Hematopoietic multipotent progenitor cell treated with erythropoietin and hydrocortisone succinate and interleukin-3 and kit ligand, for 15 days (in vitro differentiated cells): ENCODE results near the gene IQCN.

ENCODE experiments used
- DNase-seq: peaks from one replicate; pipeline ENCODE4 v3.0.0-alpha.2; 2015; ENCODE audit warnings: low spot score

The IQCN gene

GRCh38 chr19:18304458-18305310, 30.4 kb upstream of the IQCN start:
- peak; percentile 68 for DNase-seq

GRCh38 chr19:18304208-18304457, 29.9 kb upstream of the IQCN start:
- DNase-seq: no peak

- no peak for DNase-seq
Measured at GRCh38 chr19:18301718-18302111, 27.5 kb upstream of the IQCN start.

DNA sequence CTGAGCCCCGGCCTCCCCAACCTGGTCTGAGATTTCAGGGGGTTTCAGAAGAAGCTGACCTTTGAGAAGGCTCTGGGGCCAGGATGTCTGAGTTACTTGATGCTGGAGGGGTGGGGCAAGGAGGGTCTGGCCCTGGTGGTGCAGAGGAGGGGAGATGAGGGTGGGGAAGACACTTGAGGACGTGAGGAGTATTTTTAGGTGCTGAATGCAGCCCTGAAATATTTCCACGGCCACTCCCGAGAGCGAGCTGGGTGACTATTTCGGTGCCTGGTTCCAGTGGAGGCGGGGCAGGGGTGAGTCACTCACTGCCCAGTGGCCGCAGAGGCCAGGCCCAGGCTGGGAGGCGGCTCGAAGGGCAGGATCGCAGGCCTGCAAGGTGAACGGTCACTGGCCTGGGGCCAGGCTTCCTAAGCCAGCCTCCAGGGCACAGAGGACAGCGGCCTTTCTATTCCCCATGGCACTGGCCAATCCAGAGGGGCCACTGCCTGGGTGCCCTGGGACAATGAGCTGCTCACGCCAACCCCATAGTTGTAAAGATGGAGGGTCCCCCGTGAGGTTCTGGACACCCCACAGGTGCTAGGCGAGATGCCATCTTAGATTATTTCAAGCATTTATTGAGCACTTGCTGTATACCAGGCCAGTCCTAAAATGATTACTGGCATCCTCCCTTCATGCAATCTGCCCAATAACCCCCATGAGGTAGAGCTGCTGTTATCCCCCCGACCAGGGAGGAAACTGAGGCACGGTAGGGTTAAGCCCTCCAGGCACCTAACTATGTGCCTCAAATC, 26.9 kb upstream of the IQCN start:
- no peak for DNase-seq

DNA sequence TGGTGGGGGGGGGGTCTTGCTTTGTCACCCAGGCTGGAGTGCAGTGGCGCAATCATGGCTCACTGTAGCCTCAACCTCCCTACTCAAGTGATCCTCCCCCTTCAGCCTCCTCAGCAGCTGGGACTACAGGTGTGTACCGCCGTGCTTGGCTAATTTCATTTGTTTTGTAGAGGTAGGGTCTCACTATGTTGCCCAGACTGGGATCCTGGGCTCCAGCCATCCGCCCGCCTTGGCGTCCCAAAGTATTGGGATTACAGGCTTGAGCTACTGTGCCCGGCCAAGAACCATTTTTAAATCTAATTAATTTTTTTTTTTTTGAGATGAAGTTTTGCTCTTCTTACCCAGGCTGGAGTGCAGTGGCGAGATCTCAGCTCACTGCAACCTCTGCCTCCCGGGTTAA, 25.4 kb upstream of the IQCN start:
- DNase-seq: no peak

DNA sequence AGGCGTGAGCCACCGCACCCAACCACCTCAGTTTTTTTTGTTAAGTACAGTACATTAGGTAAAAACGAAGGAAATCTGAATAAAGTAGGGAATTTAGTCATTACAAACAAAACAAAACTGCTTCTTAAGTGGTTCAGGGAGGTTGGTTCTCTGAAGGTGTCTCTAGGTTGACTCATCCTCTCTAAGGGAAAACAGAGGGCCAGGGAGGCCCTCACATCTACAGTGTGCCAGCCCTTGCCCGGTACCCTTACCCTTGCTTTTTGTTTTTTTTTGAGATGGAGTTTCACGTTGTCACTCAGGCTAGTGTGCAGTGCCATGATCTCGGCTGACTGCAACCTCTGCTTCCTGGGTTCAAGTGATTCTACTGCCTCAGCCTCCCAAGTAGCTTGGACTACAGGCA, 24.3 kb upstream of the IQCN start:
- DNase-seq: no peak

GRCh38 chr19:18297308-18297707, 23.1 kb upstream of the IQCN start:
- DNase-seq: no peak

GRCh38 chr19:18295034-18295451, 20.8 kb upstream of the IQCN start:
- no peak for DNase-seq

DNA sequence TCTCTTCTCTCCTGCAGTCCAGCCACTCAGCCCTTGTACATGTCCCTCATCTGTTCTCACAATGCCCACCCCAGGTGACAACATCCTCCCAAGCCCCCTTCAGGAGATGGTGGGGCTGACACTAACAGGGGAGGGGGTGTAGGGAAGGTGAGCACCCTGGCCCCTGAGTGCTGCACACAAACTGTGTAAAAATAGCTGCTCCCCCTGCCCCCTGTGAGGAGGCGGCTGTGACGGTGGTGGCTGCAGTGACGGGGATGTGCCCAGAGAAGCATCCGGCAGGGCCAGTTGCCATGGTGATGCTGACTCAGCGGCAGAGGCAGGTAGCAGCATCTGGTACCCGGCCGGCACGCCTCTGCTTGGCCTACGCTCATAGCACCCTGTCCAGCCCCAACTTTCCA, 20.2 kb upstream of the IQCN start:
- DNase-seq: no peak

DNA sequence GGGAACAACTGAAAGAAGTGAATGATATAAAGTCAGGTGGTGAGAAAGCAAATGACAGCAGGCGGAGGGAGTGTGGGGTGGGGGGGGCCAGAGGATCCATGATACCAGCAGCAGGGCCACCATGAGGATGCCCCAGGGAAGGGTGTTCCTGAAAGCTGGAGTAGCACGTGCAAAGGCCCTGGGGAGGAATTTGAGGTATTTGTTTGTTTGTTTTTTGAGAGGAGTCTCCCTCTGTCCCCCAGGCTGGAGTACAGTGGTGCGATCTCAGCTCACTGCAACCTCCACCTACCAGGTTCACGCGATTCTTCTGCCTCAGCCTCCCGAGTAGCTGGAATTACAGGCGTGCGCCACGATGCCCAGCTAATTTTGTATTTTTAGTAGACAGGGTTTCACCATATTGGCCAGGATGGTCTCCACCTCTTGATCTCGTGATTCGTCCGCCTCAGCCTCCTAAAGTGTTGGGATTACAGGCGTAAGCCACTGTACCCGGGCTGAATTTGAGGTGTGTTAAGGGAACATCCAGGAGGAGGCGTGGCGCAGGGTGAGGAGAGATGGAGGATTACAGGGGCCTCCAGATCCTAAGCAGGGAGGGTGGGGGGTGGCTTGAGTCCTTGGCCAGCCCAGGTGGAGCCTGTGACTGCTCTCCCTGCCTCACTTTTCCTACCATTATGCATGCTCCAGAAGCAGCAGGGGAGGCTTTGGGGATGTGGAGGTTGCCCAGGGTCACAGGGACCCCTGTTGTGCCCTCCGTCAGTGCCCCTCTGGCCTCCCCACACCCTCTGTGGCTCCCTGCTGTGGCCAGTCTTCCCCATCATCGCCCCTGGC, 19.6 kb upstream of the IQCN start:
- no peak for DNase-seq

DNA sequence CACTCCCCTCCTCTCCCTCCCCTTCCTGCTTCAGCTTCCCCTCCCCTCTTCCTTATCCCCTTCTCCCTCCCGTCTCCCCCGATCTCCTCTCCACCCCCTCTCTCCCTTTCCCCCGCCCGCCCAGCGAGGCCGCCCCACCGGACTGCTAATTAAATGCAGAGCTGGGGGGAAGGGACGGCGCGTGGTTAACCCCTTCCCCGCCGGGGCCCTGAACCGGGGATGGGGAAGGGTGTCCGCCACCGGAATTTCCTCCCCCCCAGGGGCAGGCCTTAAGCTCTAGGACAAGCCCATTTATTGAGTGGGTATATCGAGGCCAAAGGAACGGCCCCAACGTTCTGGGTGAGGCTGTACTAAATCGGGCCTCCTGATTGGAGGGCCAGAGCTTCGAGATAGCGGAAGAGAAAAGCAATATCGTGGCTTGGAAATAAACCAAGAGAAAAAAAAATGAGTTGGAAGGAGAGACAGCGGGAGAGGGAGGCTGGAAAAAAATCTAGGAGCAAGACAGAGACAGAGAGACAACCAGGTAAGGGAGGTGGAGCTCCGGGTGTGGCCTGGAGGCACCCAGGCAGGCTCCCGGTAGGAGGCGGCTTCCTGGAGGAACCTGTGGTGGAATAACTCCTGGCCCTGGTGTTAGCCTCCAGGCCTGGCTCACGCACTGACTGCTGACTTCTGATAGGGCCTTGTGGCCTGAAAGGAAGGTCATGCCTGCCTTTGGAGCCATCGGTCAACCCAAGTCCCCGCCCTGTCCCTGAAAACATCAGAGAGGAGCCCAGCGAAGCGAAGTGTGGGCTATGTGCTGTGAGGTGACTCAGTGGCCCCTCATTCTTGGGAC, 18.8 kb upstream of the IQCN start:
- DNase-seq: no peak

- no peak for DNase-seq
Measured at GRCh38 chr19:18292462-18292809, 18.2 kb upstream of the IQCN start.

GRCh38 chr19:18291590-18292461, 17.6 kb upstream of the IQCN start:
- DNase-seq: no peak

DNA sequence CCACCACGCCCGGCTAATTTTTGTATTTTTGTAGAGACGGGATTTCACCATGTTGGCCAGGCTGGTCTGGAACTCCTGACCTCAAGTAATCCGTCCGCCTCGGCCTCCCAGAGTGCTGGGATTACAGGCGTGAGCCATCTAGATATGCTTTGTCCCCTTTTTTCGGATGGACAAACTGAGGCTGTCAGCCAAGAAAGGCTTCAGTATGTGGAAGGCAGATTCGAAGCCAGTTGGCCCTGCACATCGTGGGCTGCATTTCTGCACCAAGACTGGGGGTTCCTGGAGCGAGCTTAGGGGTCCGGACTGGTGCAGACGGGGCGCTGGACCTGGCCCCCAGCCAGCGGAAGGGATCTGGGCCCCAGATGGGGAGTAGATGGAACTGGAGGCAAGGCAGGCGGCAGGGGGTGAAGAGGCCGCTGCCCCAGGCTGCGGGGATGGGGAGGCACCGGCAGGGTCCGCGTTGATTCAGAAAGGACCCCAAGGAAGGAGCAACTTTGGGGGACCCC, 16.8 kb upstream of the IQCN start:
- no peak for DNase-seq

GRCh38 chr19:18290302-18291018, 16.2 kb upstream of the IQCN start:
- no peak for DNase-seq

DNA sequence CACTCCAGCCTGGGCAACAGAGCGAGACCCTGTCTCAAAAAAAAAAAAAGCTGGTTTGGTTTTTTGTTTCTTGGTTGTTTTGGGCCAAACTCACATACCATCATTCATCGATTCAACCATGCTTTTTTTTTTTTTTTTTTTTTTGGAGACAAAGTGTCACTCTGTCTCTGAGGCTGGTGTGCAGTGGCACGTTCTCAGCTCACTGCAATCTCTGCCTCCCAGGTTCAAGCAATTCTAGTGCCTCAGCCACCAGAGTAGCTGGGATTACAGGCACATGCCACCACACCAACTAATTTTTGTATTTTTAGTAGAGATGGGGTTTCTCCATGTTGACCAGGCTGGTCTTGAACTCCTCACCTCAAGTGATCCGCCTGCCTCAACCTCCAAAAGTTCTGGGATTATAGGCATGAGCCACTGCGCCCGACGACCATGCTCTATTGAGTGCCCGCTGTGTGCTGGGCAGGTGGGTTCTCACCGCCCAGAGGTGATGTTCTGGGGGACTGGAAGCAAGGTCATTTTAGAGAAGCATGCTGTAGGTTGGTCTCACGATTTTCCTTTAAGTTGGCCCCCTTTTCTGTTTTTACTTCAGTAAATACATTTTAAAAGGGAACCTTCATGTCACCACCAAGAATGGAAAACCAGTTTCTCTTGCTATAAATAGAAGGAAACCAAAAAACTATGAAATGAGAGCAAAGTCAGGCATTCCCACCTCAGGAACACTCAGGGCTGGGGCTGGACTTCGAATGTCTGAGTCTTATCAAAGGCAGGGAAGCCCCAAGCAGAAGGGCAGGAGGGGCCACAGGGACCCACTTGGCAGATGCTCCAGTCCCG, 15.4 kb upstream of the IQCN start:
- DNase-seq: no peak

DNA sequence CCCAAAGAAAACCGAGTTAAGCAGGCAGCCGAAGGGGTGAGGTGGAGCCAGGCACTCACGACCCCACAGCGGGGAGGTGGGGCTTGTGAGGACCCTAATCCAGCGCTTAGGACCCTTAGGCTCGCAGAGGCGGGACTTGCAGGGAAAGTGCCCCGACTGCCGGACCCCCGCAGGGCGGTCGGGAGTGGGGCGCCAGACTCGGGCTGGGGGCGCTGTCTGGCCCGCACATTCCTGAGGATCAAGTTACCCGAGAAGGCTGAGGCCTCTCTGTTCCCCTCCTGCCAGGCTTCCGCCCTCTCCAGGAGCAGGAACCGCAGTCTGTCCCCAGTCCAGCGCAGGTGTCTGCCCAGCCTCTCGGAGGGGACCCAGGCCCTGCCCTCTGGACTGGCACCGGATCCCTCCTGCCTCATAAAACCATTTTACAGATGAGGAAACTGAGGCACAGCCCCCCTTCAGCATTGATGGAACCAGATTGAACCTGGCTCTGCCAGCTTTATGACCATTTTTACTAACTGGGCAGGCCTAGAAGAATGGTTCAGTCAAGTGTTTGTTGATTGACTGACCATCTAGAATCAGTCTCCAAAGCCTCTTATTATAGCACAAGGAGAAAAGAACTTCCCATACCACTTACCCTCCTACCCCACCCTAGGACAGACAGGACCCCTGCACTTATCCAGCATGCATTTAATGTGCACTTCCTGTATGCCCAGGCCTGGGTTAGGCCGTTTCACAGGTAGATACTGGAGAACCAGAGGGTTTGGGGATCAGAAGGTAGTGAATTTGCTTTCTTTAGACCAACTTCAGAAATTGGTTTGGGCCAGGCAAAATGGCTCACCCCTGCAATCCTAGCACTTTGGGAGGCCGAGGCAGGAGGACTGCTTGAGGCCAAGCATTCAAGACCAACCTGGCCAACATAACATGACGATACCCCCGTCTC, 13.9 kb upstream of the IQCN start:
- no peak for DNase-seq

DNA sequence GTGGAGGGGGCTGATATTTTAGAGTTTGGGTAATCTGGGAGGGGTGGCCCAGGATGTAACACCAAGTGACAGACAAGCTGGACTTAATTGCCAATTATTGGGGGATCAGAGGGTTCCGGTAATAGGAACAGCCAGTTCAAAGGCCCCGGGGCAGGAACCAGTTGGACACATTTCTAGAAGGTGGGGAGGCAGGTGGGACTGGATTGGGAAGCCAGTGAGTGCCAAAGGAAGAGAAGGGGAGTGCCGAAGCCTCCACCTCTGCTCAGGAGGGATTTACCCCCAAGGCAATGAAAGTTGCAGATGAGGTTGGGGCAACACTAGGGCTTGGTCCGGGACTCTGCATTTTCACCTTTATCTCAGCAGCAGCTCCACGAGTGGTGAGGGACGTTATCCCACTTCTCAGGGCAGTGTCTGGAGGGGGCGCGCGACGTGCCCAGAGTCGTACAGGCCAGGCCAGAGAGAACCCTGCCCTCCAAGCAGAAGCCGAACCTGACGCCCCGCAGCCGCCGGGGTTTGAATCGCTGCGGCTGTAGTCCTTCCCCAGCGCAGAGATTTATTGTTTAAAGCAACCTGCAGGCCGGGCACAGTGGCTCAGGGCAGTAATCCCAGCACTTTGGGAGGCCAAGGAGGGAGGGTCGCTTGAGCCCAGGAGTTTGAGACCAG, 12.9 kb upstream of the IQCN start:
- no peak for DNase-seq
